H1 (cell line): ENCODE results near the gene ALLC. TPM values are rescaled to one million over a fixed set of nuclear protein-coding genes. Genes with fewer than 3 reads are reported as not detected.

ENCODE experiments used
- CTCF ChIA-PET: fragments of 300-600 bp; sonication (Branson Sonifier 250); formaldehyde crosslinking; loops from one replicate; lab custom pipeline; 2021; ENCODE audit not compliant: partially characterized antibody; lab: Charles Lee
- POLR2A ChIA-PET: fragments of 300-600 bp; sonication (Branson Sonifier 250); formaldehyde crosslinking; loops from one replicate; lab custom pipeline; 2021; ENCODE audit warnings: inconsistent platforms; ENCODE audit not compliant: partially characterized antibody; lab: Charles Lee
- DNase-seq, 2 experiments: peaks; one replicate each; pipeline versions ENCODE4 v3.0.0 to v3.0.0-alpha.2; 2010 to 2022; ENCODE audit warnings: low spot score in 2 of 2, low read depth in 1 of 2, mixed read lengths in 1 of 2
- FAIRE-seq: peaks from 2 replicates; lab custom pipeline; 2011; peaks lifted over from hg19 to GRCh38; lab: Jason Lieb, UNC
- H2AFZ ChIP-seq: 2 replicates; pipeline ENCODE4 v1.8.1; 2012; ENCODE audit warnings: low read length, inconsistent platforms
- H2AK5ac ChIP-seq: 2 replicates; pipeline ENCODE4 v1.6.1; 2013; ENCODE audit warnings: low read depth, low read length
- H2BK120ac ChIP-seq: replicated peaks from 2 replicates; pipeline ENCODE3; 2013; ENCODE audit warnings: low read depth, low read length, inconsistent platforms
- H2BK12ac ChIP-seq: 2 replicates; pipeline ENCODE4 v1.6.1; 2013; ENCODE audit warnings: low read depth, low read length
- H2BK15ac ChIP-seq: 2 replicates; pipeline ENCODE4 v1.6.1; 2013; ENCODE audit warnings: low read length
- H2BK20ac ChIP-seq: 2 replicates; pipeline ENCODE4 v1.6.1; 2013; ENCODE audit warnings: low read length
- H2BK5ac ChIP-seq: 2 replicates; pipeline ENCODE4 v1.6.1; 2013; ENCODE audit warnings: low read depth, low read length
- H3K14ac ChIP-seq: 2 replicates; pipeline ENCODE4 v1.6.1; 2013; ENCODE audit warnings: inconsistent platforms; ENCODE audit not compliant: insufficient read length
- H3K18ac ChIP-seq: 2 replicates; pipeline ENCODE4 v1.6.1; 2013; ENCODE audit warnings: low read length; ENCODE audit errors: extremely low read depth
- H3K23ac ChIP-seq: 2 replicates; pipeline ENCODE4 v1.6.1; 2013; ENCODE audit warnings: inconsistent platforms; ENCODE audit not compliant: insufficient read length
- H3K23me2 ChIP-seq: 2 replicates; pipeline ENCODE4 v1.6.1; 2013; ENCODE audit warnings: low read depth, low read length
- H3K27ac ChIP-seq: 2 replicates; pipeline ENCODE4 v1.6.1; 2011; ENCODE audit warnings: low read depth, low read length, inconsistent platforms
- H3K27me3 ChIP-seq, 4 experiments: replicated peaks in 1 of 4; 1 replicate in 1 of 4; 2 replicates in 3 of 4; pipeline versions ENCODE4 v1.6.1 to v1.8.1; 2011 to 2013; ENCODE audit warnings: low read length in 3 of 4, mild to moderate bottlenecking in 3 of 4, inconsistent platforms in 2 of 4, mixed read lengths in 2 of 4, moderate library complexity in 1 of 4; ENCODE audit not compliant: control insufficient read depth in 3 of 4, insufficient read depth in 3 of 4; ENCODE audit errors: extremely low read depth in 1 of 4
- H3K36me3 ChIP-seq, 4 experiments: 2 replicates each; pipeline versions ENCODE4 v1.6.1 to v1.8.1; 2011 to 2013; ENCODE audit warnings: mild to moderate bottlenecking in 4 of 4, low read length in 3 of 4, moderate library complexity in 2 of 4, control low read depth in 1 of 4, inconsistent platforms in 1 of 4; ENCODE audit not compliant: insufficient read depth in 4 of 4, control insufficient read depth in 2 of 4
- H3K4ac ChIP-seq: replicated peaks from 2 replicates; pipeline ENCODE3; 2013; ENCODE audit warnings: low read length, low read depth, mixed read lengths, inconsistent platforms; ENCODE audit not compliant: insufficient read length
- H3K4me1 ChIP-seq, 4 experiments: replicated peaks in 1 of 4; 1 replicate in 1 of 4; 2 replicates in 3 of 4; pipeline versions ENCODE4 v1.6.1 to v1.8.1; 2011 to 2013; ENCODE audit warnings: low read length in 3 of 4, inconsistent platforms in 2 of 4, mixed read lengths in 1 of 4; ENCODE audit not compliant: insufficient read depth in 4 of 4, control insufficient read depth in 3 of 4
- H3K4me2 ChIP-seq, 2 experiments: 2 replicates each; pipeline versions ENCODE4 v1.6.1 to v1.8.1; 2011 to 2013; ENCODE audit warnings: low read depth in 2 of 2, low read length in 2 of 2, control low read depth in 1 of 2, inconsistent platforms in 1 of 2, mild to moderate bottlenecking in 1 of 2; ENCODE audit not compliant: insufficient read depth in 1 of 2
- H3K4me3 ChIP-seq, 4 experiments: fragments of 200-600, 300-600 bp in 1 of 4; sonication (generic), shearing (Covaris generic), sonication (Bioruptor Twin) in 1 of 4; 2 replicates each; pipeline versions ENCODE4 v1.5.1 to v1.8.1; 2011 to 2016; ENCODE audit warnings: low read length in 4 of 4, low read depth in 3 of 4, control low read depth in 2 of 4, inconsistent platforms in 2 of 4, mild to moderate bottlenecking in 2 of 4, mixed read lengths in 1 of 4, moderate library complexity in 1 of 4; ENCODE audit not compliant: insufficient read depth in 2 of 4; ENCODE audit errors: extremely low read depth in 1 of 4
- H3K56ac ChIP-seq: replicated peaks from 2 replicates; pipeline ENCODE3; 2013; ENCODE audit warnings: low read depth, mild to moderate bottlenecking, mixed read lengths, low read length, inconsistent platforms; ENCODE audit not compliant: insufficient read length
- H3K79me1 ChIP-seq: 2 replicates; pipeline ENCODE4 v1.6.1; 2013; ENCODE audit warnings: low read depth, low read length, control low read depth
- H3K79me2 ChIP-seq, 2 experiments: 2 replicates each; pipeline versions ENCODE4 v1.6.1 to v1.8.1; 2012 to 2013; ENCODE audit warnings: low read length in 2 of 2, mild to moderate bottlenecking in 2 of 2, inconsistent platforms in 1 of 2; ENCODE audit not compliant: insufficient read depth in 2 of 2, control insufficient read depth in 1 of 2
- H3K9ac ChIP-seq, 4 experiments: replicated peaks in 1 of 4; 1 replicate in 1 of 4; 2 replicates in 3 of 4; pipeline versions ENCODE4 v1.6.1 to v1.8.1; 2011 to 2013; ENCODE audit warnings: low read depth in 3 of 4, low read length in 3 of 4, control low read depth in 2 of 4, mild to moderate bottlenecking in 2 of 4, moderate library complexity in 2 of 4, inconsistent platforms in 1 of 4; ENCODE audit errors: extremely low read depth in 1 of 4
- H3K9me3 ChIP-seq, 2 experiments: 2 replicates each; pipeline versions ENCODE4 v1.6.1 to v1.8.1; 2012 to 2013; ENCODE audit warnings: mild to moderate bottlenecking in 2 of 2, moderate library complexity in 2 of 2, control low read depth in 1 of 2, inconsistent platforms in 1 of 2, low read depth in 1 of 2, low read length in 1 of 2, mixed read lengths in 1 of 2; ENCODE audit not compliant: insufficient read depth in 2 of 2
- H4K20me1 ChIP-seq, 2 experiments: replicated peaks in 1 of 2; 2 replicates each; pipeline versions ENCODE3 to v1.8.1; 2011 to 2013; ENCODE audit warnings: inconsistent platforms in 2 of 2, low read length in 2 of 2, mild to moderate bottlenecking in 1 of 2; ENCODE audit not compliant: insufficient read depth in 2 of 2, control insufficient read depth in 1 of 2
- H4K5ac ChIP-seq: 2 replicates; pipeline ENCODE4 v1.6.1; 2013; ENCODE audit warnings: low read length, low read depth, mixed read lengths, inconsistent platforms; ENCODE audit not compliant: insufficient read length
- H4K8ac ChIP-seq: 2 replicates; pipeline ENCODE4 v1.8.0; 2013; ENCODE audit warnings: mild to moderate bottlenecking, moderate library complexity, low read length, inconsistent platforms; ENCODE audit not compliant: insufficient read depth; ENCODE audit errors: extremely low read depth
- H4K91ac ChIP-seq: replicated peaks from 2 replicates; pipeline ENCODE3; 2013; ENCODE audit warnings: low read length, mixed read lengths, inconsistent platforms; ENCODE audit not compliant: insufficient read length
- ASH2L ChIP-seq: fragments of 200-600, 300-600 bp; sonication (generic); IDR thresholded peaks from one replicate; pipeline ENCODE4 v1.7.1; 2017; ENCODE audit warnings: low read length
- BRCA1 ChIP-seq: IDR thresholded peaks from 2 replicates; pipeline ENCODE4 v1.6.1; 2012; ENCODE audit warnings: low read depth, low read length, improper control_type of control experiment
- CHD1 ChIP-seq: IDR thresholded peaks from 2 replicates; pipeline ENCODE4 v1.6.1; 2012; ENCODE audit warnings: low read depth, low read length, improper control_type of control experiment
- EGR1 ChIP-seq: IDR thresholded peaks from 2 replicates; pipeline ENCODE4 v1.6.1; 2011; ENCODE audit warnings: low read depth, low read length, borderline replicate concordance
- EP300 ChIP-seq, 2 experiments: IDR thresholded peaks; 1 replicate in 1 of 2; 2 replicates in 1 of 2; pipeline ENCODE4 v1.6.1; 2011 to 2012; ENCODE audit warnings: low read depth in 2 of 2, low read length in 2 of 2, mild to moderate bottlenecking in 2 of 2, borderline replicate concordance in 1 of 2, inconsistent platforms in 1 of 2, moderate library complexity in 1 of 2
- EZH2 ChIP-seq: fragments of 200-600 bp; sonication (generic); IDR thresholded peaks from 2 replicates; pipeline ENCODE4 v1.7.1; 2012; ENCODE audit warnings: low read depth, mild to moderate bottlenecking, moderate library complexity, low read length, inconsistent platforms; ENCODE audit not compliant: severe bottlenecking
- GTF2F1 ChIP-seq: IDR thresholded peaks from 2 replicates; pipeline ENCODE4 v1.6.1; 2012; ENCODE audit warnings: low read depth, low read length, improper control_type of control experiment, borderline replicate concordance
- KDM5A ChIP-seq: fragments of 200-600 bp; IDR thresholded peaks from 2 replicates; pipeline ENCODE4 v1.7.1; 2012; ENCODE audit warnings: mild to moderate bottlenecking, low read length, inconsistent platforms, mixed read lengths
- NANOG ChIP-seq: IDR thresholded peaks from 2 replicates; pipeline ENCODE4 v1.6.1; 2011; ENCODE audit warnings: low read length, low read depth, mild to moderate bottlenecking, inconsistent platforms; ENCODE audit not compliant: insufficient read depth, poor library complexity, severe bottlenecking
- RBBP5 ChIP-seq: IDR thresholded peaks from 2 replicates; pipeline ENCODE4 v1.7.1; 2012; ENCODE audit warnings: low read depth, mild to moderate bottlenecking, inconsistent platforms, low read length, moderate library complexity, borderline replicate concordance
- SAP30 ChIP-seq: fragments of 300-600 bp; sonication (generic); IDR thresholded peaks from 2 replicates; pipeline ENCODE4 v1.7.1; 2012; ENCODE audit warnings: low read length, moderate library complexity, mild to moderate bottlenecking, inconsistent platforms; ENCODE audit not compliant: insufficient read depth, insufficient replicate concordance
- SRF ChIP-seq: IDR thresholded peaks from 2 replicates; pipeline ENCODE4 v1.6.1; 2011; ENCODE audit warnings: mild to moderate bottlenecking, low read depth, low read length, moderate library complexity
- TAF1 ChIP-seq: IDR thresholded peaks from 2 replicates; pipeline ENCODE4 v1.6.1; 2011; ENCODE audit warnings: mild to moderate bottlenecking, low read depth, low read length
- TAF7 ChIP-seq: optimal IDR thresholded peaks from 2 replicates; pipeline ENCODE3; 2011; ENCODE audit warnings: low read depth, mild to moderate bottlenecking, inconsistent platforms, low read length, moderate library complexity, borderline replicate concordance
- WGBS, 2 experiments: shearing (Covaris generic) in 1 of 2; methylation state at CpG; one replicate each; pipeline versions ENCODE4 v1.1.6 to v1.1.7; 2013 to 2015; ENCODE audit warnings: low lambda C conversion rate in 2 of 2, mixed read lengths in 2 of 2, inconsistent platforms in 1 of 2, low coverage in 1 of 2, missing lambda C conversion rate in 1 of 2; ENCODE audit not compliant: insufficient replicate concordance in 2 of 2, insufficient coverage in 1 of 2, insufficient read length in 1 of 2; ENCODE audit errors: extremely low coverage in 1 of 2, missing lambda C conversion rate in 1 of 2; 5-methylcytosine and 5-hydroxymethylcytosine counted together
- polyA plus RNA-seq, 7 experiments: library from polyadenylated mRNA; depleted of rRNA in 3 of 7; stranded (reverse) in 5 of 7; unstranded in 2 of 7; fragments of >200 nt in 5 of 7; fragments of 200-250 nt in 2 of 7; gene quantifications; 1 replicate in 5 of 7; 2 replicates in 1 of 7; 4 replicates in 1 of 7; pipeline versions ENCODE4 v1.2.1 to v1.2.3, GENCODE V29; 2011 to 2013; ENCODE audit warnings: missing spikeins in 2 of 7, mixed read lengths in 2 of 7
- total RNA-seq: library from RNA; stranded (reverse); fragmentation: NEBNext Ultra II Directional; extraction: Animal tissue kit (Norgen Biotek cat#: 25700); gene quantifications from 2 replicates; pipeline ENCODE4 v1.2.1, GENCODE V29; 2021

ALLC gene
- total and polyA plus RNA-seq, 2 of the 8 experiments (the other 6 are each of a cell fraction or from before 2014, with no cell fraction given), result not detected

- H3K18ac ChIP-seq, result no peak overlapping the region
- ChIA-PET POLR2A (no interaction called here), CTCF (interaction anchor here (0.6 to 4.2 kb wide), 2 partner anchors 20 to 229 kb away, joined by 3 to 12 read pairs; no protein-coding TSS in a partner anchor)
- H2BK120ac ChIP-seq, result no peak overlapping the region
- no peak overlapping the region for H3K56ac ChIP-seq
- H3K9ac ChIP-seq, result no peak overlapping the region
- H3K4me2 ChIP-seq, result no peak overlapping the region
- no peak overlapping the region for H2AK5ac ChIP-seq
- H3K9me3 ChIP-seq, result peaks cover 0 to 6% of the 10 kb centered on the region in 2 experiments; a peak in 2 of 4 replicates
- no peak overlapping the region for H2BK5ac ChIP-seq
- no peaks in the 10 kb centered on the region for H3K36me3 ChIP-seq
- H2BK12ac ChIP-seq, result no peak overlapping the region
- no peak overlapping the region for H4K5ac ChIP-seq
- H3K79me2 ChIP-seq, result no peaks in the 10 kb centered on the region
- H3K27ac ChIP-seq, result no peak overlapping the region
- H4K20me1 ChIP-seq, result no peaks in the 10 kb centered on the region
- no peak overlapping the region for H3K14ac ChIP-seq
- H3K23ac ChIP-seq, result no peak overlapping the region
- no peak overlapping the region for H3K4me3 ChIP-seq
- 93% methylated on average over 4 of the region's 4 CpGs; no CpG with 5 or more reads in 1 of the 2 experiments for WGBS, 2 experiments
- H3K4ac ChIP-seq, result no peak overlapping the region
- H4K91ac ChIP-seq, result no peak overlapping the region
- no peak for FAIRE-seq
- H3K27me3 ChIP-seq, result peaks cover 0 to 4% (median under 1%) of the 10 kb centered on the region in 4 experiments; a peak in 2 of 7 replicates
- no peak overlapping the region for H2BK15ac ChIP-seq
- no peak overlapping the region for H2AFZ ChIP-seq
- no peak overlapping the region for H2BK20ac ChIP-seq
- no peaks in the 10 kb centered on the region for H3K79me1 ChIP-seq
- DNase-seq, result no peak
- peaks cover 2% of the 10 kb centered on the region; the same call in 1 of the 2 replicates for H3K23me2 ChIP-seq
- H3K4me1 ChIP-seq, result peaks cover 0 to 3% (median 1%) of the 10 kb centered on the region in 4 experiments; a peak in 2 of 7 replicates
- no peak overlapping the region for H4K8ac ChIP-seq
- TF ChIP-seq EZH2 (no peak), GTF2F1 (no peak), SRF (no peak), RBBP5 (no peak), TAF7 (no peak), SAP30 (no peak), CHD1 (no peak), TAF1 (no peak), EP300 (IDR thresholded peaks at IDR 0.05; ENCODE audit: borderline replicate concordance in 1 of 2, low read depth in 2 of 2, low read length in 2 of 2) (no peak), KDM5A (no peak), NANOG (no peak), ASH2L (no peak), BRCA1 (no peak), EGR1 (no peak)
Observed at GRCh38 chr2:3708576-3708975, 50.6 kb downstream of the ALLC start.
